Activated T-helper 17 cell treated with anti-CD3 and anti-CD28 coated beads, Interleukin-2, amount 50 U/mL, for 72 hours (primary cell): ENCODE measurements around the gene LRRD1. TPM values are rescaled to one million over a fixed set of nuclear protein-coding genes. Genes with fewer than 3 reads are reported as not detected.
A peak's percentile ranks its signal among the peaks of the same experiment; 100 is the strongest.
"Not testable (repeated sequence)": the region's sequence is repeated elsewhere in the genome, so short reads cannot be mapped to it uniquely, and the experiment has no call there.

Experiments used
- ATAC-seq: fragments of 150-1000 bp; cut with Tn5 transposase; replicated peaks from 2 replicates; pipeline ENCODE4 v1.10.0; 2021; ENCODE audit warnings: mild to moderate bottlenecking, moderate library complexity
- H3K27ac Mint-ChIP-seq: one replicate; pipeline ENCODE4 v1.8.0; 2022; ENCODE audit warnings: mixed read lengths
- H3K27me3 Mint-ChIP-seq: one replicate; pipeline ENCODE4 v1.8.0; 2022; ENCODE audit warnings: mixed read lengths
- H3K36me3 Mint-ChIP-seq: one replicate; pipeline ENCODE4 v1.8.0; 2022; ENCODE audit warnings: low read depth, mild to moderate bottlenecking, mixed read lengths
- H3K4me1 Mint-ChIP-seq: one replicate; pipeline ENCODE4 v1.8.0; 2022; ENCODE audit warnings: mixed read lengths
- H3K4me3 Mint-ChIP-seq: one replicate; pipeline ENCODE4 v1.8.0; 2022; ENCODE audit warnings: mild to moderate bottlenecking, mixed read lengths
- H3K9me3 Mint-ChIP-seq: one replicate; pipeline ENCODE4 v1.8.0; 2022; ENCODE audit warnings: mixed read lengths
- total RNA-seq, 2 donors: library from RNA; stranded (reverse); gene quantifications; one replicate each; pipeline ENCODE4 v1.2.3, GENCODE V29; 2022

Gene LRRD1
- total RNA-seq, 2 donors from 2014 or later: 0.19 TPM; not detected in 1

DNA sequence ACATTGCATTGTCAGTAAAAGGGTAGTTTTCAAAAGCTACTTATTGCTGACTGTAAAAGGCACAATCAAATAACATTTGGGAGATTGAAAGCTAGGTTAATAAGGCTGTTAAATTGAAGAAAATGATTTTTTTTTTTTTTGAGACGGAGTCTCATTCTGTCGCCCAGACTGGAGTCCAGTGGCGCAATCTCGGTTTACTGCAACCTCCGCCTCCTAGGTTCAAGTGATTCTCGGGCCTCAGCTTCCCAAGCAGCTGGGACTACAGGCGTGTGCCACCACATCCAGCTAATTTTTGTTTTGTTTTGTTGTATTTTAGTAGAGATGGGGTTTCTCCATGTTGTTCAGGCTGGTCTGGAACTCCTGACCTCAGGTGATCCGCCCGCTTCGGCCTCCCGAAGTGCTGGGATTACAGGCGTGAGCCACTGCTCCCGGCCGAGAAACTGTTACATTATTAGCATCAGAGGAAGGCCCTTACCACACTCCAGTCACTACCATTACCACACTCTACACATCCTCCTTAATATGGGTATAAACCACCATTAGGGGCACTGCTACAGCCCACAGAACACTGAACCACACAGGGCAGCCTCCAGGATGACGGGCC lies 45.7 kb downstream of the LRRD1 start:
- Mint-ChIP-seq H3K4me3 (peak overlapping the region; percentile 95), H3K9me3 (no peaks in the 10 kb centered on the region), H3K4me1 (peaks cover 15% of the 10 kb centered on the region), H3K36me3 (peaks cover 52% of the 10 kb centered on the region), H3K27me3 (no peaks in the 10 kb centered on the region), H3K27ac (peak overlapping the region; percentile 98)
- peak; percentile 13 for ATAC-seq

DNA sequence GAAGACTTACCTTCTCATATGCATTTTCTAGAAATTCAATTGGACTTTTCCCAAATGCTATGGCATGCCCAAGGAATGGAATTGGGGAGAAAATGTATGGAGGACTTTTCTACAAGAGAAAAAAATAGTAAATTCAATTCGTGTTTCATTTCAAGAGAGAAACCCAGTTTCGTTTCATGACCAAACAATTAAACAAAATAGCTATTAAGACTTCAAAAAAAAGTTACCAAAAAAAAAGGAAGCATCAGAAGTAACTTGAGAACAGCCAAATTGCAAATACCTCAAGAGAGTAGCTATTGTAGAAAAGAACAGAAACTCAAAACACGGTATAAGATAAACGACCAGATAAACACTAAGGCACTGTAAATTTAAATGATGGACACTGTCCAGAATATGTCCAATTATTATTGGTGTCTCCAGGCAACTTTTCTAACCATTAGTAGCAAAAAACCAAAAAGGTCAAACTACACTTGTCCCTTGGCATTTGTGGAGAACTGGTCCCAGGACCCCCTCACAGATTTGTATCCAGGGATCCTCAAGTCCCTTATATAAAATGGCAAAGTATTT lies 47.1 kb downstream of the LRRD1 start:
- Mint-ChIP-seq H3K27me3 (no peaks in the 10 kb centered on the region), H3K27ac (no peak overlapping the region), H3K4me1 (peaks cover 15% of the 10 kb centered on the region), H3K9me3 (no peaks in the 10 kb centered on the region), H3K4me3 (peak overlapping the region; percentile 95), H3K36me3 (peaks cover 66% of the 10 kb centered on the region)
- no peak for ATAC-seq

DNA sequence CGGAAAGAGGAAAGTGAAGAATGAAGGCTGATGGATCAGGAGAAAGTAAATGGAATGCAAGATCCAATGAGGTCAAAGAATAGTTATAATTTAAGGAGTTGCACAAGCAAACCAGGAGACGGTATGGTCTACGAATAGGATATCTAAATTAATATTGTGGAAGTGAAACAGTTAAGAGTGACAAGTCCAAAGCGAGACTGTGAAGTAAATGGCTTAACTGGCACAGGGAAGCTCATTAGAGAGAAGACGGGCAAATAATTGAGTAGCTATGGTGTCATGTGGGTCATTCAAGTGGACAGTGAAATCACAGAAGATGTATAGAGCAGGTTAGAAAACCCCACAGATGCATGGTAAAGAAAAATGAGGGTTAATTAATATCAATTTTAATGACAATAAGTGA lies 47.8 kb downstream of the LRRD1 start:
- H3K4me3 Mint-ChIP-seq: no peak overlapping the region
- no peaks in the 10 kb centered on the region for H3K27me3 Mint-ChIP-seq
- H3K4me1 Mint-ChIP-seq: peaks cover 15% of the 10 kb centered on the region
- H3K36me3 Mint-ChIP-seq: peaks cover 73% of the 10 kb centered on the region
- no peak overlapping the region for H3K27ac Mint-ChIP-seq
- no peaks in the 10 kb centered on the region for H3K9me3 Mint-ChIP-seq
- ATAC-seq: no peak

GRCh38 chr7:92121681-92122080 lies 57.3 kb downstream of the LRRD1 start:
- H3K4me1 Mint-ChIP-seq: peaks cover 10% of the 10 kb centered on the region
- H3K27ac Mint-ChIP-seq: no peak overlapping the region
- peaks cover 98% of the 10 kb centered on the region for H3K36me3 Mint-ChIP-seq
- H3K4me3 Mint-ChIP-seq: no peak overlapping the region
- no peaks in the 10 kb centered on the region for H3K9me3 Mint-ChIP-seq
- H3K27me3 Mint-ChIP-seq: no peaks in the 10 kb centered on the region
- no peak for ATAC-seq

DNA sequence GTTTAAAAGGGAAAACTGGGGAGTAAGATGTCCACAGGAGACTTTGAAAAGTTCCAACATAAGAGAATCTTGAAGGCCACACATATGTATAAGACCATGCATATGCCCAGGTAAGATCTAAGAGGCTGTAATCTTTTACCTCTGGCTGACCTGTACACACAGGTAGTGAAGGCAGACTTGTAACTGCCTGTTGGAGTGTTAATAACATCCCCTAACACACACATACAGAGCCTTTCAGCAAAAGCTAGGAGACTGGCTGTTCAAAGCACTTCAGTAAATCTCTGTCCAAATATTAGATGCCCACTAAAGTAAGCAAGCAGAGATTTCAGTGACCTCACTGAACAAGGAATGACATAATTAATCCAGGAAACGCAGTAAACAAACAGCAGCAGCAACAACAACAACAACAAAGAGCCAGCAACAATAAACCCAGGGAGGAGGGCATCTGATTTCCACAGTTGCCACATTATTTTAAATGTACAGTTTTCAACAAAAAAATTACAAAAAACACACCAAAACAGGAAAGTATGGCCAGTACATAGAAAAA lies 59.7 kb downstream of the LRRD1 start:
- no peak overlapping the region for H3K27ac Mint-ChIP-seq
- H3K36me3 Mint-ChIP-seq: peaks cover 98% of the 10 kb centered on the region
- H3K9me3 Mint-ChIP-seq: no peaks in the 10 kb centered on the region
- ATAC-seq: no peak
- no peak overlapping the region for H3K4me3 Mint-ChIP-seq
- H3K27me3 Mint-ChIP-seq: no peaks in the 10 kb centered on the region
- peaks cover 5% of the 10 kb centered on the region for H3K4me1 Mint-ChIP-seq

GRCh38 chr7:92116949-92117348 lies 62.0 kb downstream of the LRRD1 start:
- no peak for ATAC-seq
- H3K4me3 Mint-ChIP-seq: no peak overlapping the region
- H3K36me3 Mint-ChIP-seq: peaks cover 94% of the 10 kb centered on the region
- peaks cover 5% of the 10 kb centered on the region for H3K4me1 Mint-ChIP-seq
- H3K27ac Mint-ChIP-seq: no peak overlapping the region
- no peaks in the 10 kb centered on the region for H3K9me3 Mint-ChIP-seq
- H3K27me3 Mint-ChIP-seq: no peaks in the 10 kb centered on the region

DNA sequence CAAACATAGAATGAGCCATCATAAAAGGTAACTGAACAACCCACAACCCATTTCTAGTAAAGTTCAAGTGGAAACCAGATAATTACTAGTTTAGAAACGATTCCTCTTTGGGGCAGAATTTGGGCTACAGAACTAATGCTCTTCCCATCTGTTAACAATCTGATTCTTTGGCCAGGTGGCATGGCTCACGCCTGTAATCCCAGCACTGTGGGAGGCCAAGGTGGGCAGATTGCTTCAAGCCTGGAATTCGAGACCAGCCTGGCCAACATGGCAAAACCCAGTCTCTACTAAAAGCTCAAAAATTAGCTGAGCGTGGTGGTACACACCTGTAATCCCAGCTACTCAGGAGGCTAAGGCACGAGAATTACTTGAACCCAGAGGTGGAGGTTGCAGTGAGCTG lies 63.1 kb downstream of the LRRD1 start:
- H3K9me3 Mint-ChIP-seq: no peaks in the 10 kb centered on the region
- H3K36me3 Mint-ChIP-seq: peaks cover 90% of the 10 kb centered on the region
- ATAC-seq: no peak
- peaks cover 3% of the 10 kb centered on the region for H3K4me1 Mint-ChIP-seq
- H3K27me3 Mint-ChIP-seq: no peaks in the 10 kb centered on the region
- H3K27ac Mint-ChIP-seq: no peak overlapping the region
- no peak overlapping the region for H3K4me3 Mint-ChIP-seq

- no peaks in the 10 kb centered on the region for H3K4me1 Mint-ChIP-seq
- peaks cover 90% of the 10 kb centered on the region for H3K36me3 Mint-ChIP-seq
- no peak overlapping the region for H3K27ac Mint-ChIP-seq
- ATAC-seq: no peak
- no peaks in the 10 kb centered on the region for H3K9me3 Mint-ChIP-seq
- H3K4me3 Mint-ChIP-seq: no peak overlapping the region
- H3K27me3 Mint-ChIP-seq: no peaks in the 10 kb centered on the region
Measured at GRCh38 chr7:92110857-92111256, 68.1 kb downstream of the LRRD1 start.

DNA sequence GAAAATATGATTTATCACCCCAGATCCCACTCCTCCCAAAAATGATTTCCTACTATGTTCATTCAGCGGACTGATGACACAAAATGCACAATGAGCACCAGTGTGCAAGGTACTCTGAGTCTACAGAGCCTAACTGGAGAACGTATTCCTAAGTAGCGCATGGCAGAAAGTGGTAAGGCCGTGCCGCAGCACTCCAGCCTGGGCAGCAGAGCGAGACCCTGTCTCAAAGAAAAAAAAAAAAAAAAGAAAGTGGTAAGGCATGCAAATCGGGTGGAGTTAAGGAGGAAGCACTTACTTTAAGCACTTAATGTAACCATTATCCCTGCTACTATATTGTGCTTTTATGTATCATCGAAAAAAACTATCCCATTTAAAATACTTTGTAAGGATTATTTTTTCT lies 70.1 kb downstream of the LRRD1 start:
- H3K27me3 Mint-ChIP-seq: no peaks in the 10 kb centered on the region
- H3K27ac Mint-ChIP-seq: no peak overlapping the region
- peaks cover 87% of the 10 kb centered on the region for H3K36me3 Mint-ChIP-seq
- ATAC-seq: no peak
- no peaks in the 10 kb centered on the region for H3K4me1 Mint-ChIP-seq
- no peak overlapping the region for H3K4me3 Mint-ChIP-seq
- no peaks in the 10 kb centered on the region for H3K9me3 Mint-ChIP-seq

DNA sequence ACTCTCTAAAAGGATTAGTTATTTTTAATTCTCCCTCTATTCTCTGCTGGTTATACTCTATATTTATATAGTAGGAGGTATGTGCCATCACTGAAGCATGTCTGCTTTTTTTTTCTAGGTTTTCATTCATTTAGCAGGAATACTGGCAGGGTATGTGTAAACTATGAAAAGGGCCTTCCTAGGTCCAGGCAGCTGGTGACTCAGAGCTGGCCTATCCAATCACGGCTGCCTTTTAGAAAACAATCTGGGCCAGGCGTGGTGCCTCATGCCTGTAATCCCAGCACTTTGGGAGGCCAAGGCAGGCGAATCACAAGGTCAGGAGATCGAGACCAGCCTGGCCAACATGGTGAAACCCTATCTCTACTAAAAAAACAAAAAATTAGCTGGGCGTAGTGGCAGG lies 76.1 kb downstream of the LRRD1 start:
- not testable (repeated sequence) for H3K27ac Mint-ChIP-seq, H3K9me3 Mint-ChIP-seq, H3K4me3 Mint-ChIP-seq, ATAC-seq, H3K4me1 Mint-ChIP-seq, H3K27me3 Mint-ChIP-seq
- H3K36me3 Mint-ChIP-seq: peaks cover 87% of the 10 kb centered on the region

DNA sequence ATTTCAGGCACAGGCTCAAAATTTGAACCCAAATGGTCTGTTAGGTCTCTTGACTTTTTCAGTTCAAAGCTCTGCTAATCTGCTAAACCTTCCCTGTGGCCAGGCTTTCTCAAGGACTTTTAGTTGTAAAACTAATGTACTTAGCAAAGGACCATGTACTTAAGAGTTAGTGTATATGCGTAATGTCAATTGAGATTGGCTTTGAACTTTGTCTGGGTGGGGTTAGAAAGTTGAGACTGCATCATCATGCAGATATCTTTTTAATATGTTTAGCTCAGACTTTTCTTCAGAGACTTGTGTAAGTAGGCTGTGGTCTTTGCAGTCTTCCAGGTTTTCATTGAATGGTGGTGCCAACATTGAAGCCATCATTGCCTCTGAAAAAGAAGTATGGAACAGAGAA lies 78.4 kb downstream of the LRRD1 start:
- H3K36me3 Mint-ChIP-seq: peaks cover 88% of the 10 kb centered on the region
- H3K4me3 Mint-ChIP-seq: no peak overlapping the region
- H3K4me1 Mint-ChIP-seq: no peaks in the 10 kb centered on the region
- H3K27ac Mint-ChIP-seq: no peak overlapping the region
- H3K9me3 Mint-ChIP-seq: no peaks in the 10 kb centered on the region
- ATAC-seq: no peak
- no peaks in the 10 kb centered on the region for H3K27me3 Mint-ChIP-seq

DNA sequence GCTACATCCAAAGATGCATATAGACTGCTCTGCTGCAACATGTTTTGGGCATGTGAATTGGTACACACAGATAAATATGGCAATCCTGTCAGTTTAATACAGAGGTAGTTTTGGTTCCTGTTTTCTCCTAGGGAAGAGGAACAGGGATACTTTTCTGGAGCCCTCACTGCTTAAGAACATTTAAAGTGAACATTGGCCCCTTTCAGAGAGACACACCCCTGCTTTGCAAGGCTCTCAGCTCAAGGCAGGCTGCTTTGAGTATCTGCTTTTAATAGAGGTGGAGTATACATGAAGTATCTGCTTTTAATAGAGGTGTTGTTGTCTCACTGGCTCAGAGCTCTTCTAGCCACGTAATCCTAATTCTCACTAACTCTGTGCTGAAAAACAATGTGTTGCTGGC lies 83.6 kb downstream of the LRRD1 start:
- ATAC-seq: no peak
- Mint-ChIP-seq H3K27me3 (no peaks in the 10 kb centered on the region), H3K4me1 (no peaks in the 10 kb centered on the region), H3K4me3 (no peak overlapping the region), H3K27ac (no peak overlapping the region), H3K36me3 (peaks cover 85% of the 10 kb centered on the region), H3K9me3 (no peaks in the 10 kb centered on the region)

Other genes starting within 250 kb of the LRRD1 start
- gene AKAP9, start 238.3 kb downstream of the LRRD1 start, total RNA-seq: 10 to 100 TPM; 33.1 to 41.6 TPM
- gene CYP51A1, start 44.7 kb downstream of the LRRD1 start, total RNA-seq: 10 to 100 TPM; 40.3 to 51.5 TPM
- 10 to 100 TPM; 33.2 to 40.6 TPM for gene KRIT1, start 66.8 kb upstream of the LRRD1 start, total RNA-seq
- gene ANKIB1, start 66.8 kb upstream of the LRRD1 start, total RNA-seq: 10 to 100 TPM; 38.6 to 39.9 TPM